CD4-positive, alpha-beta memory T cell (primary cell): ENCODE results near the gene EEFSEC. TPM values are rescaled to one million over a fixed set of nuclear protein-coding genes. Genes with fewer than 3 reads are reported as not detected.

Source experiments
- CTCF ChIA-PET: fragments of 350-600 bp; sonication (Branson Sonifier 250); formaldehyde crosslinking; loops from one replicate; lab custom pipeline; 2021; ENCODE audit warnings: inconsistent platforms; ENCODE audit not compliant: partially characterized antibody; lab: Charles Lee
- POLR2A ChIA-PET: fragments of 350-600 bp; sonication (Branson Sonifier 250); formaldehyde crosslinking; loops from one replicate; lab custom pipeline; 2021; ENCODE audit not compliant: partially characterized antibody; lab: Charles Lee
- DNase-seq, 5 donors: peaks; one replicate each; pipeline versions ENCODE4 v3.0.0 to v3.0.0-alpha.2; 2020 to 2022; ENCODE audit warnings: mixed read lengths in 1 of 5
- H3K27ac ChIP-seq: one replicate; pipeline ENCODE4 v1.7.0; 2013; ENCODE audit warnings: low read depth, low read length
- H3K27me3 ChIP-seq: 2 replicates; pipeline ENCODE4 v1.7.0; 2013; ENCODE audit warnings: mild to moderate bottlenecking, low read length, moderate library complexity; ENCODE audit not compliant: insufficient read depth
- H3K36me3 ChIP-seq: 2 replicates; pipeline ENCODE4 v1.7.0; 2013; ENCODE audit warnings: mild to moderate bottlenecking, low read length, moderate library complexity; ENCODE audit not compliant: insufficient read depth
- H3K4me1 ChIP-seq: 2 replicates; pipeline ENCODE4 v1.7.0; 2013; ENCODE audit warnings: mild to moderate bottlenecking, low read length, moderate library complexity; ENCODE audit not compliant: insufficient read depth
- H3K4me3 ChIP-seq, 2 donors: one replicate each; pipeline ENCODE4 v1.7.0; 2013; ENCODE audit warnings: low read length in 2 of 2, mild to moderate bottlenecking in 1 of 2
- H3K9me3 ChIP-seq, 2 donors: one replicate each; pipeline ENCODE4 v1.7.0; 2013; ENCODE audit warnings: low read length in 2 of 2, control low read depth in 1 of 2; ENCODE audit not compliant: control insufficient read depth in 1 of 2
- H3K27ac Mint-ChIP-seq, 7 donors: one replicate each; pipeline ENCODE4 v1.8.0; 2020 to 2021; ENCODE audit warnings: mixed read lengths in 7 of 7, mild to moderate bottlenecking in 6 of 7, inconsistent platforms in 3 of 7, moderate library complexity in 3 of 7
- H3K27me3 Mint-ChIP-seq, 2 donors: one replicate each; pipeline ENCODE4 v1.8.0; 2020 to 2021; ENCODE audit warnings: mixed read lengths in 2 of 2
- H3K36me3 Mint-ChIP-seq, 2 donors: one replicate each; pipeline ENCODE4 v1.8.0; 2020 to 2021; ENCODE audit warnings: mixed read lengths in 2 of 2, inconsistent platforms in 1 of 2, mild to moderate bottlenecking in 1 of 2
- H3K4me1 Mint-ChIP-seq, 4 donors: one replicate each; pipeline ENCODE4 v1.8.0; 2020 to 2021; ENCODE audit warnings: mixed read lengths in 4 of 4, mild to moderate bottlenecking in 1 of 4
- H3K4me3 Mint-ChIP-seq, 8 donors: one replicate each; pipeline ENCODE4 v1.8.0; 2020 to 2021; ENCODE audit warnings: mixed read lengths in 8 of 8, mild to moderate bottlenecking in 7 of 8, moderate library complexity in 6 of 8, inconsistent platforms in 3 of 8
- H3K9me3 Mint-ChIP-seq, 8 donors: one replicate each; pipeline ENCODE4 v1.8.0; 2020 to 2021; ENCODE audit warnings: mixed read lengths in 8 of 8, mild to moderate bottlenecking in 5 of 8, inconsistent platforms in 3 of 8, moderate library complexity in 1 of 8
- intact Hi-C: fragments of 100-400 bp; cut with micrococcal nuclease; formaldehyde crosslinking; loops from one replicate; pipeline ENCODE4 v1.15.1; 2023
- polyA plus RNA-seq, 2 donors: library from polyadenylated mRNA; unstranded; fragments of 300-500 nt; fragmentation: Illumina TruSeq; gene quantifications; one replicate each; pipeline ENCODE4 v1.2.3, GENCODE V29; 2021
- total RNA-seq, 2 experiments: library from RNA; stranded (reverse); gene quantifications; one replicate each; pipeline ENCODE4 v1.2.3, GENCODE V29; 2021

Gene EEFSEC
- total and polyA plus RNA-seq, 4 experiments from 2014 or later: 14.0 to 24.9 (median 17.1) TPM

- intact Hi-C loops: no loop called here
- H3K9me3 ChIP-seq: no peaks in the 10 kb centered on the region
- no peak overlapping the region for H3K4me3 ChIP-seq
- POLR2A ChIA-PET: no interaction called here
- CTCF ChIA-PET: interaction anchor here (1.4 kb wide), 1 partner anchor 15 kb away, joined by 3 read pairs; no protein-coding TSS in a partner anchor
- Mint-ChIP-seq H3K27me3 (no peaks in the 10 kb centered on the region), H3K4me3 (no peak overlapping the region), H3K27ac (peak overlapping the region in 2 of 7 donors; percentile 25 to 43), H3K4me1 (peaks cover 8 to 16% (median 10%) of the 10 kb centered on the region in 4 donors), H3K9me3 (peaks cover 0 to 3% (median 0%) of the 10 kb centered on the region in 8 donors), H3K36me3 (peaks cover 55 to 67% of the 10 kb centered on the region in 2 donors)
- no peak for DNase-seq
- H3K4me1 ChIP-seq: peaks cover 7% of the 10 kb centered on the region
- H3K36me3 ChIP-seq: peaks cover 8% of the 10 kb centered on the region
- H3K27me3 ChIP-seq: no peaks in the 10 kb centered on the region
- H3K27ac ChIP-seq: no peak overlapping the region
Observed at GRCh38 chr3:128247666-128248409, 94.6 kb downstream of the EEFSEC start.

GRCh38 chr3:128252083-128252482 lies 98.8 kb downstream of the EEFSEC start:
- no peaks in the 10 kb centered on the region for H3K9me3 ChIP-seq
- no peak overlapping the region for H3K4me3 Mint-ChIP-seq
- DNase-seq: no peak
- intact Hi-C loops: no loop called here
- POLR2A ChIA-PET: no interaction called here
- CTCF ChIA-PET: interaction anchor here (1.5 kb wide), 2 partner anchors 20 to 70 kb away, joined by 3 to 6 read pairs; no protein-coding TSS in a partner anchor
- H3K9me3 Mint-ChIP-seq: peaks cover 0 to 3% (median 0%) of the 10 kb centered on the region in 8 donors
- H3K36me3 Mint-ChIP-seq: peaks cover 65 to 80% of the 10 kb centered on the region in 2 donors
- H3K4me1 ChIP-seq: no peaks in the 10 kb centered on the region
- no peak overlapping the region for H3K4me3 ChIP-seq
- H3K27me3 Mint-ChIP-seq: no peaks in the 10 kb centered on the region
- no peak overlapping the region for H3K27ac Mint-ChIP-seq
- H3K4me1 Mint-ChIP-seq: peaks cover 8 to 15% (median 10%) of the 10 kb centered on the region in 4 donors
- no peaks in the 10 kb centered on the region for H3K27me3 ChIP-seq
- H3K36me3 ChIP-seq: peaks cover 3% of the 10 kb centered on the region
- no peak overlapping the region for H3K27ac ChIP-seq

- no peak for DNase-seq
- CTCF ChIA-PET: interaction anchor here (1.5 kb wide), 2 partner anchors 21 to 69 kb away, joined by 3 to 6 read pairs; no protein-coding TSS in a partner anchor
- Histone ChIP-seq H3K36me3 (no peaks in the 10 kb centered on the region), H3K4me3 (no peak overlapping the region), H3K4me1 (no peaks in the 10 kb centered on the region), H3K27ac (no peak overlapping the region), H3K9me3 (no peaks in the 10 kb centered on the region), H3K27me3 (no peaks in the 10 kb centered on the region)
- Mint-ChIP-seq H3K4me3 (no peak overlapping the region), H3K27me3 (no peaks in the 10 kb centered on the region), H3K4me1 (peaks cover 6 to 17% (median 9%) of the 10 kb centered on the region in 4 donors), H3K36me3 (peaks cover 60 to 79% of the 10 kb centered on the region in 2 donors), H3K27ac (peak overlapping the region in 1 of 7 donors; percentile 77), H3K9me3 (peaks cover 0 to 3% (median under 1%) of the 10 kb centered on the region in 8 donors)
- intact Hi-C loops: no loop called here
- POLR2A ChIA-PET: no interaction called here
Observed at GRCh38 chr3:128253150-128253549, 99.9 kb downstream of the EEFSEC start.

GRCh38 chr3:128254066-128254590 lies 100.8 kb downstream of the EEFSEC start:
- Mint-ChIP-seq H3K27me3 (no peaks in the 10 kb centered on the region), H3K9me3 (peaks cover 0 to 8% (median 2%) of the 10 kb centered on the region in 8 donors), H3K4me1 (peaks cover 6 to 16% (median 9%) of the 10 kb centered on the region in 4 donors), H3K4me3 (no peak overlapping the region), H3K27ac (peak overlapping the region in 1 of 7 donors; percentile 23), H3K36me3 (peaks cover 63 to 79% of the 10 kb centered on the region in 2 donors)
- no peaks in the 10 kb centered on the region for H3K4me1 ChIP-seq
- intact Hi-C loops: no loop called here
- no peaks in the 10 kb centered on the region for H3K36me3 ChIP-seq
- no peaks in the 10 kb centered on the region for H3K27me3 ChIP-seq
- H3K9me3 ChIP-seq: no peaks in the 10 kb centered on the region
- DNase-seq: no peak
- ChIA-PET CTCF (interaction anchor here (1.3 kb wide), 1 partner anchor 18 kb away, joined by 3 read pairs; no protein-coding TSS in a partner anchor), POLR2A (no interaction called here)
- H3K4me3 ChIP-seq: no peak overlapping the region
- no peak overlapping the region for H3K27ac ChIP-seq

DNA sequence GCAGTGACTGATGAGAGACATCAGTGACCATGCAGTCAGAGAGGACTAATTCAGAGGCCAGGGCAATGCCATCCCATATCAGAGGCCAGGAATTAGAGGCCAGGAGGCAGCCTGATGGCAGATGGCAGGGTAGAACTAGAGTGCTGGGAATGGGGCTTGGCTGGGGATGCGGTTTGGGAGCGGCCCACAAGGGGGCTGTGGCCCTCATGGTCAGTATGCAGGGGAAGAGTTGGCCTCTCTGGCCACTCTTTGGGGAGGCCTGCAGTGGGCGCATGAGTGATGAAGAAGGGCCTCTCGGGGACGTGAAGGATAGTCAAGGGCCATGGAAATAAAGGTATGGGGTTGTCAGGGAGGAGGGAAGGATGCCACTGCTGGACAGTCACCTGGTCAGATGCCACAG lies 101.7 kb downstream of the EEFSEC start:
- Histone ChIP-seq H3K27me3 (no peaks in the 10 kb centered on the region), H3K9me3 (peaks cover 0 to 5% of the 10 kb centered on the region in 2 donors), H3K27ac (no peak overlapping the region), H3K4me3 (no peak overlapping the region), H3K4me1 (no peaks in the 10 kb centered on the region), H3K36me3 (no peaks in the 10 kb centered on the region)
- POLR2A ChIA-PET: no interaction called here
- peaks cover 6 to 16% (median 9%) of the 10 kb centered on the region in 4 donors for H3K4me1 Mint-ChIP-seq
- H3K27me3 Mint-ChIP-seq: no peaks in the 10 kb centered on the region
- CTCF ChIA-PET: interaction anchor here (1.3 to 1.6 kb wide), 2 partner anchors 17 to 29 kb away, joined by 3 read pairs; no protein-coding TSS in a partner anchor
- H3K9me3 Mint-ChIP-seq: peaks cover 2 to 14% (median 7%) of the 10 kb centered on the region in 8 donors
- H3K4me3 Mint-ChIP-seq: no peak overlapping the region
- intact Hi-C loops: no loop called here
- peak overlapping the region in 2 of 7 donors; percentile 36 to 48 for H3K27ac Mint-ChIP-seq
- no peak for DNase-seq
- peaks cover 62 to 79% of the 10 kb centered on the region in 2 donors for H3K36me3 Mint-ChIP-seq

DNA sequence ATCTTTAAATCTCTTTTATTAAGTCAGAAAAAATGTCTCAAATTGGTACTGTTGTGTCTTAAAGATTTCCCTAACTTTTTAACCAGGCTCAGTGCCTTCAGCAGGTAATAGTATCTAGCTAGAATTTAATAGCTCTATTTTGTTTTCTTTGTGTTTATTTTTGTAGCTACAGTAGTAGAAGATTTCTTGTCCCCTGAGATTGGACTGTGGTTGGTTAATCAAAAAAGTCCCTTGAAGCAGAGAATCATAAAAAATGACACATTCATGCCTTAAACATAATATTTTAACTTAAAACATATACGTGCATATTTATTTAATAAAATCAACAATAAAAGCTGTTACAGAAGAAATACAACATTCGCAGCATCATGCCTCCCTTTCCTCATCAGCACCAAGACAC lies 102.8 kb downstream of the EEFSEC start:
- peaks cover 62 to 78% of the 10 kb centered on the region in 2 donors for H3K36me3 Mint-ChIP-seq

DNA sequence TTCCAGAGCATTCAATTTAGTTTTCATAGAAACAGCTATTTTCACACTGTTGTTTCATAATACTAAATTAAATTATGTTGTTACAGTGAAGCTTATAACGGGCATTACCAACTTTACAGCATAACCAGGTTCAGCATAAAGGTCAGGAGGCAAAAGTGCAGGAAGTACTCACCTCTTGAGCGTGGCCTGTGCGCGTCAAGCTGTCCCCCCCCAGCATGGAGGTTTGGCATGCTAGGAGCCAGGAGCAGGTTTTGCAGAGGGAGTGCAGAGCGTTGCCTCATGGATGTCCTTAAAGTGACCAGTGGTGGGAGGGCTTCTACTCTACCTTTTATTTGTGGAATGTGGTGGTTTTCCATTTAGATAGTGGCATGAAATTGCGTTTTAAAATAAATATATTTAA lies 104.4 kb downstream of the EEFSEC start:
- peaks cover 65 to 77% of the 10 kb centered on the region in 2 donors for H3K36me3 Mint-ChIP-seq
- POLR2A ChIA-PET: no interaction called here
- no peak overlapping the region for H3K4me3 Mint-ChIP-seq
- CTCF ChIA-PET: no interaction called here
- peaks cover 6 to 11% (median 7%) of the 10 kb centered on the region in 4 donors for H3K4me1 Mint-ChIP-seq
- Histone ChIP-seq H3K4me3 (no peak overlapping the region), H3K27ac (no peak overlapping the region), H3K9me3 (peaks cover 5 to 9% of the 10 kb centered on the region in 2 donors), H3K36me3 (no peaks in the 10 kb centered on the region), H3K4me1 (no peaks in the 10 kb centered on the region), H3K27me3 (no peaks in the 10 kb centered on the region)
- intact Hi-C loops: no loop called here
- H3K9me3 Mint-ChIP-seq: peaks cover 0 to 22% (median 13%) of the 10 kb centered on the region in 8 donors
- no peak overlapping the region for H3K27ac Mint-ChIP-seq
- DNase-seq: no peak
- no peaks in the 10 kb centered on the region for H3K27me3 Mint-ChIP-seq

More for the DNA sequence above, 102.8 kb downstream of the EEFSEC start:
- Mint-ChIP-seq H3K27ac (peak overlapping the region in 1 of 7 donors; percentile 38), H3K9me3 (peaks cover 0 to 22% (median 13%) of the 10 kb centered on the region in 8 donors), H3K27me3 (no peaks in the 10 kb centered on the region), H3K4me3 (no peak overlapping the region), H3K4me1 (peaks cover 6 to 13% (median 7%) of the 10 kb centered on the region in 4 donors)
- Histone ChIP-seq H3K9me3 (peaks cover 5 to 9% of the 10 kb centered on the region in 2 donors), H3K27me3 (no peaks in the 10 kb centered on the region), H3K4me3 (no peak overlapping the region), H3K4me1 (no peaks in the 10 kb centered on the region), H3K36me3 (no peaks in the 10 kb centered on the region), H3K27ac (no peak overlapping the region)
- ChIA-PET POLR2A (no interaction called here), CTCF (interaction anchor here (1.0 to 1.6 kb wide), 2 partner anchors 30 to 66 kb away, joined by 3 read pairs; no protein-coding TSS in a partner anchor)
- intact Hi-C loops: no loop called here
- DNase-seq: no peak
